ENCODE results near the gene UPF1.

- no peak for TF ChIP-seq MEF2A (IDR thresholded peaks at IDR 0.05; ENCODE audit: borderline replicate concordance, low read depth)
- TF ChIP-seq SIN3A (IDR thresholded peaks at IDR 0.05; ENCODE audit: borderline replicate concordance, low read depth, low read length): no peak
- TF ChIP-seq CTCF (IDR thresholded peaks at IDR 0.05): no peak
- TF ChIP-seq GABPA (IDR thresholded peaks at IDR 0.05; ENCODE audit: low read depth): no peak
- TF ChIP-seq FOXM1 (IDR thresholded peaks at IDR 0.05; ENCODE audit: low read depth): no peak
- no peak for TF ChIP-seq TCF12 (IDR thresholded peaks at IDR 0.05)
- TF ChIP-seq NFIC (IDR thresholded peaks at IDR 0.05; ENCODE audit: borderline replicate concordance): no peak
Measured at GRCh38 chr19:18879579-18880373, 48.0 kb downstream of the UPF1 start.

Measured in SK-N-SH (cell line).